HG03139 (cell line): ENCODE results near the gene HYKK.
A peak's percentile ranks its signal among the peaks of the same experiment; 100 is the strongest.
"Not testable (repeated sequence)": the region's sequence is repeated elsewhere in the genome, so short reads cannot be mapped to it uniquely, and the experiment has no call there.

Experiments used
- ATAC-seq: cut with Tn5 transposase; IDR thresholded peaks from one replicate; pipeline ENCODE4 v1.9.1; 2021; ENCODE audit not compliant: unreplicated experiment

HYKK gene, protein sequence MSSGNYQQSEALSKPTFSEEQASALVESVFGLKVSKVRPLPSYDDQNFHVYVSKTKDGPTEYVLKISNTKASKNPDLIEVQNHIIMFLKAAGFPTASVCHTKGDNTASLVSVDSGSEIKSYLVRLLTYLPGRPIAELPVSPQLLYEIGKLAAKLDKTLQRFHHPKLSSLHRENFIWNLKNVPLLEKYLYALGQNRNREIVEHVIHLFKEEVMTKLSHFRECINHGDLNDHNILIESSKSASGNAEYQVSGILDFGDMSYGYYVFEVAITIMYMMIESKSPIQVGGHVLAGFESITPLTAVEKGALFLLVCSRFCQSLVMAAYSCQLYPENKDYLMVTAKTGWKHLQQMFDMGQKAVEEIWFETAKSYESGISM

DNA sequence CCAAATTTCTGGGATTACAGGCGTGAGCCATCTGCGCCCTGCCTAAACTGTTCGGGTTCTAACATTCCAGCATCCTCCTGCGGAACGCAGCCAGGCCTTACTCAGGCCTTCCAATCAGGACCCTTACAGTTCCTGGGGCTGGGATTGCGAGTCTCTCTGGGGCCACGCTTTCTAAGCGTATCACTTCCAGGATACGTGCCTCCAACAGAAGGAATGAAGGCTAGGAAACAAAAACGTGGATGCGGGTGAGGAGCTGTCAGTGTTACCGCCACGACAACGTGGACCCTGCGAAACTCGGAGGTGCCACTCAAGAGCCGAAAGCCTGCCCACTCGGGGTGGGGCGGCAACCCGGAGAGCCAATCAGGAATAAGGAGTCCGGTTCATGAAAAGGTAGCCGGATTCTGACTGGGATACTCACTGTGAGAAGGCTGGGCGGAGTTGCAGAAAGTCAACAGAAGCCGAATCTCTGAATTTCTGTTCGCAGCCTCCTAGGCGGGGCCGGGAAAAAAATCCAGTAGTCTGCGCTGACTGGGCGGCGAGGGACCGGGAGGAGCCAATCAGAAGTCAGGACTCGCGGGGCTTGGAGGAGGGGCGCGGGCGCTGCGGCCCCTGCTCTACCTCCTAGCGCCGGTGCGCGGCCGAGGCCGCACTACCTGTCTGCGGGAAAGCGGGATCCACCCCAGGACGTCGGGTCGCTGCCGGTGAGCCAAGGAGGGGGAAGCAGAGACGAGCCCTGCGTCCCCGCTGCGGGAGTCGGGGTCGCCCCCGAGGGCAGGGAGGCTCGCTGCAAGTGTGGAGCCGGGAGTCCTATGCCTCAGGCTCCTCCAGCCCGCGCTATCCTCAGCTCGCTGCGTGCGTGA lies at the start of gene HYKK:
Gene HYKK, plus strand, starts transcription at position 607 of the 860 bp plus-strand sequence. CDS start 5,512 bp downstream, outside the sequence.
- ATAC-seq = peak; percentile 78

- no peak for ATAC-seq
These were observed 46.6 kb upstream of the HYKK start for GRCh38 chr15:78460737-78461136.

DNA sequence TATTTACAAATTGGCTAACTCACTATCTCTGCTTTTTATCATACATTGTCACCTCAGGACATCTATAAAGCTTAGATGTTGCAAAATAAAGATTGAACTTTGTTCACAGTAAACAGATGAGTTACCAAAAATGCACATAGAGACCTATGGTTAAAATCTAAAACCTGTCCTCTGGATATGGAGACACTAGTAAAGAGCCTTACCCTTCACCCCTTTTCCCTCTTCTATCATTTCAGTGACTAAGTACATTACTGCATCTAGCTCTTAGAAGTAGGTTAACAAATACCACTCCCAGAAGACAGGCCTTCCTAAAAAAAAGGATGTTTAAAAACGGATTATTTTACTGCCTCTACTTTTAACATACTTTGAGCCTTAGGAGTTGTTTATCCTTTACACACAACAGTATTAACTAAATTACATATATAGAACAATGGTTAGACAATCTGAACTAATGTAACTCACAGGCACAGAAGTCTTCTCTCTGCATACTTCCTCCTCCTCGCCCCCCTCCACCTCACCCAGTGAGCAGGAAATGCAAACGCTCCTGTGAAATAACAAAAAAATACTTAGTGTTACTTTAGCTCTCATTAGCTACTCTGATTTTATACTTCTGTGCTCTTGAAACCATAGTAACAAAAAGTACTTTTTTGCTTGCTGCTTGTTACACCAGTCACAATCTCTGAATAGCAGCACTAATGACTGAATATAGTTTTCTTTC lies 46.0 kb upstream of the HYKK start:
- ATAC-seq = no peak

- no peak for ATAC-seq
These were observed 38.3 kb upstream of the HYKK start for GRCh38 chr15:78469031-78469430.

GRCh38 chr15:78477295-78477694 lies 30.1 kb upstream of the HYKK start:
- ATAC-seq = no peak

DNA sequence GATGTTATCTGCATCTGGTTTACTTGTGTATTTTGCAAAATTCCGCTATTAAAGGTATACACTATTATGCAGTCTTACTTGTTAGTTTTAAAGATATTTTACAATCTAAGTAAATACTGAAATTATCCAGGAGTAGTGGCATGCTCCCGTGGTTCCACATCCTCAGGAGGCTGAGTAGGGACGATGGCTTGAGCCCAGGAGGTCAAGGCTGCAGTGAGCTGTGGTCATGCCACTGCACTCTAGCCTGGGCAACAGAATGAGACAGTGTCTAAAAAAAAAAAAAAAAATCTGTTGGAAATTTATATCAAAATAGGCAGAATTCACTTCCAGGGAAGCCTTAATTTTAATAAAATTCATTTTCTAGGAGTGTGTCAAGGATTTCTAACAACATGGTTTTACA lies 27.7 kb upstream of the HYKK start:
- no peak for ATAC-seq

GRCh38 chr15:78481917-78482316 lies 25.5 kb upstream of the HYKK start:
- ATAC-seq = no peak

DNA sequence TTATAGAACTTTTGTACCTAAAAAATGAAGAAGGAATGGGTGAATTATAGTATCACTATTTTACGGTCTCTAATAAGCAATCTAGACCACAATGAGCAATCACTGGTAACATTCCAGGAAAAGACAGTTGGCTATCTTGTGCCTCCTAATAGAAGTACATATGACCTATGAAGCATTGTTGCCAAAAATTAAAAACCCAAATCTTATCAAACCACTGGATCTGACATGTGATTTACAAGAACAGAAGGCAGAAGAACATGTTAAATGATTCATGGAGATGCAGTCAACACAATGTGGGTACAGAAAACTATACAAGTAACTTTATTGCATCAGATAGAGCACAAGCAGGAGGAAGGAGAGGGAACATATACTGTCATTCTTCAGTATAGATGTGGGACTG lies 14.5 kb upstream of the HYKK start:
- ATAC-seq = no peak

DNA sequence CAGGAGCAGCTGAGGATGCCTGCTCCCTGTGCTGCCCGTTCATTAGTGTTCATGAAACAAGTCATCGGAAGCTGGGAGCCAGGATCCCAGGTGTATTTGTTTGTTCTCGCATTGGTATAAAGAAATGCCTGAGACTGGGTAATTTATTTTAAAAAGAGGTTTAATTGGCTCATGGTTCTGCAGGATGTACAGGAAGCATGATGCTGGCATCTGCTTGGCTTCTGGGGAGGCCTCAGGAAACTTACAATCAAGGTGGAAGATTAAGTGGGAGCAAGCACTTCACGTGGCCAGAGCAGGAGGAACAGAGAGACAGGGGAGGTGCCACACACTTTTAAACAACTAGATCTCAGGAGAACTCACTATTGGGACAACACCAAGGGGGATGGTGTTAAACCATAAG lies 5.5 kb upstream of the HYKK start:
- ATAC-seq = no peak

GRCh38 chr15:78502641-78503040 lies 4.7 kb upstream of the HYKK start:
- no peak for ATAC-seq

- peak; percentile 25 for ATAC-seq
These were observed 419 bp downstream of the HYKK start for GRCh38 chr15:78507831-78508160.

GRCh38 chr15:78508272-78508671 lies 895 bp downstream of the HYKK start:
- ATAC-seq = no peak

DNA sequence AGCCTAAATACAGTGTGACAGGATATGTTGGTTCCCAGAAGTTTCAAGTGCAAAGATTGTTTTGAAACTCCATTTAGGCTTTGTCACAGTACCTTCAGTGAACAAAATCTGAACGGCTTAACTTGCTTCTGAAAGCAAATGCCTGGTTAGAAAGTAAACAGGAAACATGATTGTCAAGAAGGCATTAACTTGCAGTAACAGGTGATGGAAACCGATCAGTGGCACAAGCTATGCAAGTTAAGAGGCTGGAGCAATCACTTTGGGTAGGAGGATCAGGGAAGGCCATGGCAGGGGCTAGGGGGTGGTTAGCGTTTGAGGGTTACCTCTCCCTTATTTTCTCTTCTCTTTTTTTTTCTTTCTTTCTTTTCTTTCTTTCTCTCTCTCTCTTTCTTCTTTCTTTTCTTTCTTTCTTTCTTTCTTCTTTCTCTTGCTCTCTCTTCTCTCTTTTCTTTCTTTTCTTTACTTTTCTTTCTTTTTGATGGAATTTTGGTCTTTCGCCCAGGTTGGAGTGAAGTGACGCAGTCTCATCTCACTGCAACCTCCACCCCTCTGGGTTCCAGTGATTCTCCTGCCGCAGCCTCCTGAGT lies 2.4 kb downstream of the HYKK start:
- no peak for ATAC-seq

- not testable (repeated sequence) for ATAC-seq
These were observed 12.7 kb downstream of the HYKK start for GRCh38 chr15:78520035-78520434.

GRCh38 chr15:78524230-78524629 lies 16.9 kb downstream of the HYKK start:
- no peak for ATAC-seq

DNA sequence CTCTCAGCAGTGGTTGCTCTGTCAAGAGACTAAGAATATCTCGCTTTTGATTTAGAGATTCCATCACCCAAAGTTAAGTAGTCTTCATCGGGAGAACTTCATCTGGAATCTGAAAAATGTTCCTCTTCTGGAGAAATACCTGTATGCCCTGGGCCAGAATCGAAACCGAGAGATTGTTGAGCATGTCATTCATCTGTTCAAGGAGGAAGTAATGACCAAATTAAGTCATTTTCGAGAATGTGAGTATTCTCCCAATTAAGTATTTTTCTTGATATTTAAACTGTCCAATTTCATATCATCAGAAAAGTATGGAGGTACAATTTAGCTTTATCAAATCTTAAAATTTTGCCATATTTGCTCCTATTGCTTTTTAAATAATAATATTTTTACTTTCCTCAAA lies 19.9 kb downstream of the HYKK start:
- no peak for ATAC-seq

DNA sequence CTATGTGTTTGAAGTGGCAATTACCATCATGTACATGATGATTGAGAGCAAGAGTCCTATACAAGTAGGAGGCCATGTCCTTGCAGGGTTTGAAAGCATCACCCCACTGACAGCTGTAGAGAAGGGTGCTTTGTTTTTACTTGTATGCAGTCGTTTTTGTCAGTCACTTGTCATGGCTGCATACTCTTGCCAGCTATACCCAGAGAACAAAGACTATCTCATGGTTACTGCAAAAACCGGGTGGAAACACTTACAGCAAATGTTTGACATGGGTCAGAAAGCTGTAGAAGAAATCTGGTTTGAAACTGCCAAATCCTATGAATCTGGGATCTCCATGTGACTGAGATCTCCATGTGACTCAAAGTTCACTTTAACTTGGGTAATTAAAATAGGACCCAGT lies 26.0 kb downstream of the HYKK start:
- no peak for ATAC-seq

GRCh38 chr15:78536134-78536533 lies 28.8 kb downstream of the HYKK start:
- no peak for ATAC-seq

DNA sequence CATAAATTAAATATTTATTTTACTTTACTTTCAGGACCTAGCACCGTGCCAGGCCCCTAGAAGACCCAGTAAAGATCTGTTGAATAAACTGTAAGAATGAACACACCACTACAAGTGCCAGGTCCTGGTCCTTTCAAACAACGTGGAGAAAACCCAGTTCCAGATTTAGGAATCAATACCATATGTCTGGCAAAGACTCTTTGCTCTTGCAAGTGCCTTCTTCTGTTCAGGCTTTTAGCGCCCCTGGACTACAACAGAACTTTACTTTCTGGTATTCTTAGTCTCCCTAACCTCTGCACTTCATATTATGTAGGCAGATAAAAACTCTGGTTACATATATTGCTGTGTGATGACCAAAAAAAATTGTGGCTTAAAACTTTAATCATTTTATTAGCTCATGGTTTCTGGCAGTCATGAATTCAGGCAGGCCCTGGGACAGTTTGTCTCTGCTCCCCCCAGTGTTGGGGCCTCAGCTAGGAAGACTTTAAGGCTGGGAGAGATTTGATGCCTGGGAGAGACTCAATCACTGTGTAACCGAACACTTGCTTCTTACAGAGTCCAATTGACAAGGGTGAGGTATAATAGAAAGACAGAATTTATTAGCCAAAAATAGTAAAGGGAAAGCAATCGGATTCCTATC lies 30.0 kb downstream of the HYKK start:
- ATAC-seq = no peak

- no peak for ATAC-seq
These were observed 31.0 kb downstream of the HYKK start for GRCh38 chr15:78538358-78538757.
